GM19438 (cell line): Measurements from ENCODE around the gene PLOD1.
"Not testable (repeated sequence)": the region's sequence is repeated elsewhere in the genome, so short reads cannot be mapped to it uniquely, and the experiment has no call there.

Experiments used
- ATAC-seq: cut with Tn5 transposase; IDR thresholded peaks from one replicate; pipeline ENCODE4 v1.9.1; 2021; ENCODE audit warnings: low read depth; ENCODE audit not compliant: unreplicated experiment

PLOD1 gene

DNA sequence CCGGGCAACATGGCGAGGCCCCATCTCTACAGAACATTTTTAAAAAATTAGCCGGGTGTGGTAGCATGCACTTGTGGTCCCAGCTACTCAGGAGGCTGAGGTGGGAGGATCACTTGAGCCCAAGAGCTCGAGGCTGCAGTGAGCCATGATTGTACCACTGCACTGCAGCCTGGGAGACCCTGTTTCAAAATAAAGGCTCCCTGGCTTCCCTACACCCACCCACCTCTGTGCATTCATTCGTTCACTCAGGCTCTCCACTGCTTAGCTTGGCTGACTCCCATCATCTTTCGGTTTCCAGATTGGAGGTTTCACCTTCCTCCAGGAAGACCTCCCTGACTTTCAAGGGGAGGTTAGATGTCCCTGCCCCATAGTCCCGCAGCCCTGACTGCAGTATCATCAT lies 22.5 kb upstream of the PLOD1 start:
- ATAC-seq = no peak

DNA sequence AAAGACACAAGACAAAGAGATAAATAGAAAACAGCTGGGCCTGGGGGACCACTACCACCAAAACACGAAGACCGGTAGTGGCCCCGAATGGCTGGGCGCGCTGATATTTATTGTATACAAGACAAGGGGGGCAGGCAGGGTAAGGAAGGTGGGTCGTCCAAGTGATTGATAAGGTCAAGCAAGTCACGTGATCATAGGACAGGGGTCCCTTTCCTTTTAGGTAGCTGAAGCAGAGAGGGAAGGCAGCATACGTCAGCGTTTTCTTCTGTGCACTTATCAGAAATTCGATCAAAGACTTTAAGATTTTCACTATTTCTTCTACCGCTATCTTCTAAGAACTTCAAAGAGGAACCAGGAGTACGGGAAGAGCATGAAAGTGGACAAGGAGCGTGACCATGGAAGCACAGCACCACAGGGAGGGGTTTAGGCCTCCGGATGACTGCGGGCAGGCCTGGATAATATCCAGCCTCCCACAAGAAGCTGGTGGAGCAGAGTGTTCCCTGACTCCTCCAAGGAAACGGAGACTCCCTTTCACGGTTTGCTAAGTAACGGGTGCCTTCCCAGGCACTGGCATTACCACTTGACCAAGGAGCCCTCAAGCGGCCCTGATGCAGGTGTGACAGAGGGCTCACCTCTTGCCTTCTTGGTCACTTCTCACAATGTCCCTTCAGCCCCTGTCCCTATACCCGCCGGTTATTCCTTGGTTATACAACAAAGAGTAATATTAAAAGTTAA lies 21.9 kb upstream of the PLOD1 start:
- not testable (repeated sequence) for ATAC-seq

DNA sequence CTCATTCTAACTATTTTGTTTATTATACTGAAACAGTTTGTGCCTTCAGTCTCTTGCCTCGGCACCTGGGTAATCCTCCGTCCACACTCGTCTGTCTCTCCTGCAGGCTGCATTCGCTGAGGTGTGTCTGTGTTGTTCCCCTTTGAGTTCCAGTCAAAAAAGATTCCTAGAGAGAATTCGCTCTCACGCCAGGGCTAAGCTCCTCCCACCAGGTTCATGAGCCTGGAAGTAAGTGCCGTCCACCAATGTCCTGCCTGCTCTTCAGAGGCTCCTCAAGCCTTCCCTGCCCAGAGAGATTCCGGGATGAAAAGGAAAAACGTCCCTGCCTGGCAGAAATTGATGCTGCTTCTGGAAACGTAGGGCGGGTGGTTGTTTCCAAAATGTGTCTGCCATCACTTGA lies 21.2 kb upstream of the PLOD1 start:
- ATAC-seq = no peak

DNA sequence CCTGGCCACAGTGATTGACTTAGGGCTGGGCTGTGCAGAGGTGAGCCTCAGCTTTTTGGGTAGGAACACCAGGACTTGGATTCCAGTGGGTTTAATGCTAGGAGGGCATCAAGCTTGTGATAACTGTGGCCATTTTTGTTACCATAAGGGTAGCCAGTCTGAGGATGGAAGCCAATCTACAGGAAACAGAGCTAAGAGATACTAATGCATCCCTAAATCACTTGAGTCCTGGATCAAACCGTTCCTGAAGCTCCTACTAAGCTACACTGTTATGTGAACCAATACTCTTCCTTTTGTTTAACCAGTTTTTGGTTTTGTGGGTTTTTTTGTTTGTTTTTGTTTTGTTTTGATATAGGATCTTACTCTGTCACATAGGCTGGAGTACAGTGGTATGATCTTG lies 20.5 kb upstream of the PLOD1 start:
- ATAC-seq = no peak

DNA sequence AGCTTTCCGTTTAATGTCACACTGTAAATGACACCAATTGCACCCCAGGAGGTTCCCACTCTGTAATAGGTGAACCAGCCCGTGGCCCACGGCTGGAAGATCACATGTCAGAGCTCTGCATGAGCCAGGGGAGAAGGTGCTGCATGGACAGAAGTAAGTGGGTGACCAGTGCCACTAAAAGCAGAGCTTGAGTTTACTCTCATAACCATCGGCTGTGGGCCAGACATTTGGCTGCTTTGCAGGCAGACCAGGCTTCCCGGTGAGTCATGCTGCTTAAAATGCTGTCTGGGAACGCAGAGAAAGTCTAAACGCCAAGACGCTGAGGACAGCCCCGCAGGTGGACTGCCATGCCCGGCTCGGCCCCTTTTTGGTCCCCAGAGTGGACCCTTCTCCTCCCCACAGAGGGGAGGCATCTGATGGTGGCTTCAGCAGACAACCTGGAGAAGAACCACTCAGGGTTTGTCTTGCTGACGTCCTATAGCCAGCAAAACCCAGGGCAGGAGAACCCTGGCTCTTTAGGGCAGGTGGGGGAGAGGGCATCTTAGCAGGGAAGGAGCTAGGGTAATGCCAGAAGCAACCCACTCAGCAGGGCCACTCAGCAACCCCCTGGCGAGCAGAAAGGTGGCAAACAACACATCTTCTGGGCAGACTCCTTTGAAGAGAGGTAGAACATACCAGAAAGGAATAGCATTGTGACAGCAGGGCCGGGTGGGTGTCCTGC lies 15.6 kb upstream of the PLOD1 start:
- ATAC-seq = no peak

DNA sequence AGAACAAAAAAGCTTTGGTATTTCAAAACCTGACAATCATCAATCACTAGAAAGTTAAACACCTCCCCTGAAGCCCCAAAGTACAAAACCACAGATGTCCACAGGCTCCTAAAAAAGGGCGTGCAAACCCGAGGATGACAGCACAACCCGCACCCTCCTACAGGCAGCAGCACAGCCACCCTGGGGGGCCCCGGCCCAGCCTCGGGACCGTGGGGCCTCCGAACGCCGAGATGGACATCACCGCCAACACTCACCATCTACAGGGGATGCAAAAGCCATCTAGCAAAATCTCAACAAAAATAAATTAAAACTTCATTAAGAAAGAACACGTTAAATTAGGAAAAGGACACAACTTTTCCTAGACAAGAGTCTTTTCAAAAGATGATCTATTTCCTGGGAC lies 14.9 kb upstream of the PLOD1 start:
- no peak for ATAC-seq

DNA sequence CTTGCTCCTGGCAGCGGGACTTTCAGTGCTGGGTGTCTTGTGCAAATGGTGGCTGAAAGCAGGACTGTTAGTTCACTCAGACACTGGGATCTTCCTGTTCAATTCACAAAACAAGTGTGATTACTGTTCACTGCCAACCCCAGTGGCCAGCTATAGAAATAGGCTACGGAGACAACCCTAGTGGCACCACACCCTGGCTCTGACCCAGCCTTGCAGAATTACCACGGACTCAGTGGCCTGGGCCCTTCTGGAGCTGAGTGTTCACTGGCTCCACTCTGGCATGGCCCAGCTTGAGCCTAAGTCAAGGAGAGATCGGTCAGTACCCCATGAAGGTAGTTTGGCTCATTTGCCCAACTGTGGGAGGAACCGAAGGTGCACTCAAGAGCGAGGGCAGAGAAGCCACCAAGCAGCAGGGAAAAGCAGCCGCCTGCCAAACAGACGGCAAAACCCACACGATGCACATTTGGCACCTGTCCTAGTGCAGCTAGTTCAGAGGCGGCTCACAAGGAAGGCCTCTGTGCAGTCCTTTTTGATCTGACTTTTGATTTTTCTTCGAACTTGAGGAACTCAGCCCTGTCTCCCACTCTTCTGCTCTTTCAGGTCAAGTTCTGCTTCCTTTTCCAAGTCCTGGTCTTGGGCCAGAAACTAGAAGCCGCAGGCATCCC lies 14.1 kb upstream of the PLOD1 start:
- no peak for ATAC-seq

DNA sequence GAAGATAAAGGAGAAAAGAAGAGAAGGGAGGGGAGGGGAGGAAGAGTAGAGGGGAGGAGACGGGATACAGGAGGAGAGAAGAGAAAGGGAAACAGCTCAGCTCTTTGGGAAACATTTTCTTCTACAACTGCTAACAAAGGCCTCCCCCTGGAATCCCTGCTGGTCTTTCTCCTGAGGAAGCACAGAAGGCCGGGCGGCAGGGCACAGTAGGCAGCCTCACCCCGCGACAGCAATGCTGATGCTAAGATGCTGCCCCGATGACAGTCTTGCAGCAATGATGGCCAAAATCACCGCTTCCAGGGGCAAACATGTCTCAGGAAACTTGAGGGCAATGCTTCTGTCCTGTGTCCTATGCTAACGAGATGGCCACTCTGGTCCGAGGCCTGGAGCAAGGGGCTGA lies 13.5 kb upstream of the PLOD1 start:
- no peak for ATAC-seq

DNA sequence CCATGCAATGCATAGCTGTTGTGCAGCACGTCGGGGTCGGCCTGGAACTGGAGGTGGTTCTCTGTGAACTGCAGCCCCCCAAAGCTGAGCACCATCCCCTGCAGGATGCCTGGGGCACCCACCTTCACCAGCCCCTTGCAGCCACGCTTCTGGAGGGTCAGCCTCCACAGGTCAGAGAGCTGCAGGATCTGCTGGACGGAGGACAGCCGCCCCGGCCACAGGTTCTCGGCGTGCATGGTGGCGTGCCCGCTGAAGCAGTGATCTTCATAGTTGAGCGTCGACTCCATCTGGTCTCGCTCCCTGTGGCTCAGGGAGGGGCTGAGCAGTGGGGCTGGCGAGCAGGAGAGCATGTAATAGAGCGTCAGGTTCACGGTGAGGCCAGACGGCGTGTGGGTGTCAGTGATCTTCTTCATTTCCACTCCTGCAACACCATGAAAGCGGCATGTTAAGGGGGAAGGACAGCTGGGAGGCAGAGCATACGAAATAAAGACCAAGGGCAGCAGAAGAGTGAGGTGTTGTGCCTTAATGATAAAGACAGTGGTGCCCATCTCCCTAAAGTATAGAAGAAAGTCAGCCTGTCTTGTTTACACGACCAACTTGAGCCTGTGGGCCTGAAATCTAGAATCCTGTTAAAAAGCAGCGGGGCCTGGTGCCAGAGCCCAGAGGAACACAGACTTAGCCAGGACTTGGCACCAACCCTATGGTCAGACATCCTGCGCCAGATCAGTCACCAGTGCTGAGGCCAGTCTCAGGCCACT lies 11.3 kb upstream of the PLOD1 start:
- no peak for ATAC-seq

DNA sequence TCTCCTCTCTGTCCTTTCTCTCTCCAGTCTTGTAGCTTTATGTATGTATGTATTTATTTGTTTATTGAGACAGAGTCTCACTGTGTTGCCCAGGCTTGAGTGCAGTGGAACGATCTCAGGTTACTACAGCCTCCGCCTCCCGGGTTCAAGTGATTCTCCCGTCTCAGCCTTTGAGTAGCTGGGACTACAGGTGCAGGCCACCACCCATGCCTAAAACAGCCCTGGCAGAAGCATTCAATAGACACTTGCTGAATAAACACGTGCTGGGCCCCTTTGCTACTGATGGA lies 10.7 kb upstream of the PLOD1 start:
- no peak for ATAC-seq

DNA sequence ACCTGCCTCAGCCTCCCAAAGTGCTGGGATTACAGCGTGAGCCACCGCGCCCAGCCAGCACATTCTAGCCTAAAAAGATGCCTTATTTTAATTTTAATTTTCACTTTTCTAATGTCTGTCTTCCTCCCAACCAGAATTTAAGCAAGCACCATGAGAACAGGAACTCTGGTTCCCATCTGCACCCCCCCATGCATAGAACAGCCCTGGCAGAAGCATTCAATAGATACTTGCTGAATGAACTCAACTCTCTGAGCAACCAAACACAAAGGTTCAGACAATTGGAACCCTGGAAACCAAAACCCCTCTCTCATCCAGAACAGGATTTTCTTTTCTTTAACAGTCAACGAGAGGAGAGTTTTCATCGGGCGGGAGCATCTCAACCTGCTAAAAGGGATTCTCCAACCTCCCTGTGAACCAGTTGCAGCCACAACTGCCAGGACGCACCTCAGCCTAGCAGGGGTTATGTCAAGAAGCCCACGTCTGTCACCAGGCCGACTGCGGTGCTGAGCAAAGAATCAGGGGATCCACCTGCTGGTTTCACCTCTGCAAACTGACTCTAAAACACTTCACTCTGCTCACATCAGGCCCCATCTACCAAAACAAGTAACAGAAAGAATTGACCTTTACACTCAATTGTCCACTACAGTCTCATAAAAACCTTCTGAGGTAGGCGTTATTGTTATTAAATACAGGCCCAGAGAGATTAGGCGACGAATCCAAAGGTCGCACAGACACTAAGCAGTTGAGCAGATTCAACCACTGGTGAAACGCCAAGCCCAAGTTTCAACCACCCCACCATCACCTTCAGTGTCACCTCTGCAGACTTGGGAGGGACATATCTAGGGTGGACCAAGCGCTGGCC lies 10.0 kb upstream of the PLOD1 start:
- no peak for ATAC-seq

DNA sequence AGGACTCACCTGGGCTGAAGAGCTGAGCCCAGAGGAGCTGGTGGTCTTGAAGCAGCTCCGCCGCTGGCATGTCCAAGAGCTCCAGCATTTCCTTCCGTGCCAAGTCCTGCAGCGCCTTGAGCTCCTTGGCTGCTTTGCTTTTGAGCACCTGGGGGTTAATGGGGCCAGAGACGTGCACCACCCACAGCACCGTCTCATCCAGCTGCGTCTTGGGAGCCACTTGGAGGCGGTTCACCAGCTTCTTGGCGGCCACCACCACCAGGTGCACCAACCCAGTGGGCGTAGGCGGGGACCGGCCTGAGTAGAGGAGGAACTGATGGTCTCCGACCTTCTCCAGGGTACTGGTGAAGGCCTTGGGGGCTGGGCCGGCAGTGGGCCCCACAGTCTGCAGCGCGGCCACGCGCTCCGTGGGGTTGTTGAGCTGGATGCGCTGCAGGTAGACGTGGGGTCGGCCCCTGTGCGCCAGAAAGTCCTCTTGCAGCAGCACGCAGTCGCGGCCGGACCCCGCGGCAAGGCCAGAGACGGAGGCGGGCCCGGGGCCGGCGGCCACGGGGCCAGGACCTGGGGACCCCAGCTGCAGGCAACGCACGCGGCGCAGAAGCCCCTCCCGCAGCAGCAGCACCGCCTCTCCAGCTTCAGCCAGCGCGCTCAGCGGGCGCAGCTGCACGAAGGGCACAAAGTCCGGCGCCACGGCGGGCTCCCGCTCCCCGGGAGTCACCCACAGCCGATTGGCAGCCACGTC lies 9.2 kb upstream of the PLOD1 start:
- not testable (repeated sequence) for ATAC-seq

DNA sequence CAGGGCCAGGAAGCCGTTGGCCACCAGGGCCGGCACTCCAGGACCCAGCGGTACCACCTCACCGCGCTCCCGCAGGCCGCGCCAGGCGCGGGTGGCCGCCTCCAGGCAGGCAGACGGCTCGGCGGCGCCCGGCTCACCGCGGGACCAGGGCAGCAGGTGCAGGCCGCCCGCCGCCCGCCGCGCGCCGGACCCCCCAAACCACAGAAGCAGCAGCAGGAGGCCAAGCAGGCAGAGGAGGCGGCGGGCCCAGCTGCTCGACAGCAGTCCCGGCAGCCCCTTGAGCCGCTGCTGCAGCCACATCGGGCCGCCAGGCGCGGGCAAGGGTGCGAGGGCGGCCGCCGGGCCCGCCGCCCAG lies 8.6 kb upstream of the PLOD1 start:
- peak; percentile 9 for ATAC-seq

DNA sequence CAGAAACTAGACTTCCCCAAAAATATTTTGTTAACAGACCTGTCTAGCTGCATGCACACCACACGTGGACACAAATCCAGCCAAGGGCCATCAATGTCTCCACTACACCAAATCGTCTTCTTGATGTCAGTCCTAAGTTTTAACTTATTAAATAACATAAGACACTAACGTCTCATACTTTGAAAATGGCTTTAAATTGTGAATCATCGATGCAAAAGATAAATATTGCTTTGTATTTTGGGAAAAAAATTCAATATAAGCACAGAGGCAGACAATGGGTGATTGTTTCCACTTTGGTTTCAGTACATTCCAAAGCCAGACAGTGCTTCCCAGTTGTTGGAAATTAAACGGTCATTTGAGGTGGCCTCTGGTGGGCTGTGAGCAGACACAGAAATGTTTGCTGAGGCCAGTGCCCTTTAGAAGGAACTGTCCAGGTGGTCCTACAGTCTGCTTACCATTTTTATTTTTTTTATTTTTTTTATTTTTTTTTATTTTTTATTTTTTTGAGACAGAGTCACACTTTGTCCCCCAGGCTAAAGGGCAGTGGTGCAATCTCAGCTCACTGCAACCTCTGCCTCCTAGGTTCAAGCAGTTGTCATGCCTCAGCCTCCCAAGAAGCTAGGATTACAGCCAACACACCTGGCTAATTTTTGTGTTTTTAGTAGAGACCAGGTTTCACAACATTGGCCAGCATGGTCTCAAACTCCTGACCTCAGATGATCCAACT lies 6.5 kb upstream of the PLOD1 start:
- no peak for ATAC-seq

DNA sequence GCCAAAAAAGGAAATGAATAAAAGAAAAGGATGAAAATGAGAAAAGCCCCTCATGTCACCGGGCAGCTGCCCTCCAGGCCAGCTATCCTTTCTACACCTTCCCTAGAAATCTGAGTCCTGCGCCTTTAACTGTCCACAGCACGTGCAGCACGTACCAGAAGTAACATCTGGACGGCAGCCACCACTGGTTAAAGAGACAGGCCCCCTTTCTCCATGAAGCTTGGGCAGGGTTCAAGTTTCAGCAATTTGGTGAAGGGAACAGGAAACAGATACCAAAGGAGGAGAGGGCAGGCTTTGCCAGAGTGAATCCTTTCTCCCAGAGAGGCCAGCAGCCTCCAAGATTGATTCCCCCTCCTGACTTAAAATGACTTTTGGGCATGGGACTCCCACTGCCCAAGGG lies 4.7 kb upstream of the PLOD1 start:
- no peak for ATAC-seq

DNA sequence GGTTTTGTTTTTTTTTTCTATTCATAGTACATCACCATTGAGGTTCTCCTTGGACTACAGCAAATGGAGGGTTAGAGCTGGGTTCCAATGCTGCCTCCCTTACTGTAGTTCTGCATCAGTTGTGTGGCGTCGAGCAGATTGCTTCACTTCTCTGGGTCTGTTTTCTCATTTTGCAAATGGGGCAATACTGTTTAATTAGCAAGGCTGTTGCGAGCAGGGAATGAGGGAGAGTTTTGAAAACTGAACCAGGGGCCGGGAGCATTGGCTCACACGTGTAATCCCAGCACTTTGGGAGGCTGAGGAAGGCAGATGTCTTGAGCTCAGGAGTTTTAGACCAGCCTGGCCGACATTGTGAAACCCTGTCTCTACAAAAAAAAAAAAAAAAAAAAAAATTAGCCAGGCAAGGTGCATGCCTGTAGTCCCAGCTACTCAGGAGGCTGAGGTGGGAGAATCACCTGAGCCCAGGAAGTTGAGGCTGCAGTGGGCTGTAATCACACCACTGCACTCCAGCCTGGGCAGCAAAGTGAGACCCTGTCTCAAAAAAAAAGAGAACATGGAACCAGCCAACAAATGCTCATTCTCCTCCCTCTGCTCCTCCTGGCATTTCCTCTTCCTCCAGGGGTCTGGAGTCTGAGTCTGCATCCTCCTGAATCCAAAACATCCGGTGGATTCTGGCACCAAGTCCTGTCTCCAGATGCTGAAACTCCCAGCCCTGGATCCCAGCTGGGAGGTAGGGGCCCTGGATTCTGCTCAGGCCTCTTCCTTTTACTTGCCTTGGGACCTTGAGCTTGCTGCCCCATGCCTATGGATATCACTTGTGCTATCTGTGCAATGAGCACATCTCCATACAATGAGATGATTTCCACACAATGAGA lies 3.7 kb upstream of the PLOD1 start:
- no peak for ATAC-seq

DNA sequence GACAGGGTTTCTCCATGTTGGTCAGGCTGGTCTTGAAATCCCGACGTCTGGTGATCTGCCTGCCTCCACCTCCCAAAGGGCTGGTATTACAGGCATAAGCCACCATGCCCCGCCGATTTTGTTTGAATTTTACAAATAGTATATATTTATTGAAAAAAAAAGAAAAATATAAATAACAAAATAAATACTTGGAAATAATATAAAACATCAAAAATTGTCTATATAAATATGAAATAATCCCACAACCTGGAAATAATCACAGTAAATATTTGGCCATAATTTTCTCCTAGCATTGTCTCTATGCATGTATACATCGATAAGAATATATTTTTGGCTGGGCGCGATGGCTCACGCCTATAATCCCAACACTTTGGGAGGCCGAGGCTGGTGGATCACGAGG lies 2.7 kb upstream of the PLOD1 start:
- ATAC-seq = no peak

DNA sequence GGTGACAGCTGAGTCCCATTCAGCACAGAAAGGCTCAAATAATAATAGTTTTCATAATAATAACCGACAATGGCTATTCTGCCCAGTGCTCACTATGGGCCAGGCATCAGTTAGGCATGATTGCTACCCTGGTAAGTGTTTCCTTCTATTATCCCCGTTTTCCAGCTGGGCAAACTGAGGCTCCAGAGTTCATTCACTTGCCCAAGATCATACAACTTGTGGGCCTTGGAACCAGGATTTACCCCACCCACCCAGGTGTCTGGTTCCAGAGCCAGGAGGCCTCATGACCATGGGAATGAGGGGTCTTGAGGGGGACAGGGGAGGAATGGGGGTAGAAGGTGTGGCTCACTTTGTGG lies 518 bp downstream of the PLOD1 start:
- ATAC-seq = no peak
